Neural progenitor cell (in vitro differentiated cells): Measurements from ENCODE around the gene RALGAPA2.

Experiments
- EZH2phosphoT487 ChIP-seq: fragments of 200-600 bp; sonication (generic); IDR thresholded peaks from 2 replicates; pipeline ENCODE4 v1.6.1; 2017; ENCODE audit warnings: antibody characterized with exemption
- TF ChIP-seq, protein P1 (sequence below): fragments of 200-600 bp; sonication (generic); IDR thresholded peaks from 2 replicates; pipeline ENCODE4 v1.5.1; 2017; ENCODE audit warnings: antibody characterized with exemption, mild to moderate bottlenecking

- TF ChIP-seq, protein P1, sequence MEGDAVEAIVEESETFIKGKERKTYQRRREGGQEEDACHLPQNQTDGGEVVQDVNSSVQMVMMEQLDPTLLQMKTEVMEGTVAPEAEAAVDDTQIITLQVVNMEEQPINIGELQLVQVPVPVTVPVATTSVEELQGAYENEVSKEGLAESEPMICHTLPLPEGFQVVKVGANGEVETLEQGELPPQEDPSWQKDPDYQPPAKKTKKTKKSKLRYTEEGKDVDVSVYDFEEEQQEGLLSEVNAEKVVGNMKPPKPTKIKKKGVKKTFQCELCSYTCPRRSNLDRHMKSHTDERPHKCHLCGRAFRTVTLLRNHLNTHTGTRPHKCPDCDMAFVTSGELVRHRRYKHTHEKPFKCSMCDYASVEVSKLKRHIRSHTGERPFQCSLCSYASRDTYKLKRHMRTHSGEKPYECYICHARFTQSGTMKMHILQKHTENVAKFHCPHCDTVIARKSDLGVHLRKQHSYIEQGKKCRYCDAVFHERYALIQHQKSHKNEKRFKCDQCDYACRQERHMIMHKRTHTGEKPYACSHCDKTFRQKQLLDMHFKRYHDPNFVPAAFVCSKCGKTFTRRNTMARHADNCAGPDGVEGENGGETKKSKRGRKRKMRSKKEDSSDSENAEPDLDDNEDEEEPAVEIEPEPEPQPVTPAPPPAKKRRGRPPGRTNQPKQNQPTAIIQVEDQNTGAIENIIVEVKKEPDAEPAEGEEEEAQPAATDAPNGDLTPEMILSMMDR = no peak
- no peak for TF ChIP-seq EZH2phosphoT487
Measured at GRCh38 chr20:20446425-20447015, 265.9 kb downstream of the RALGAPA2 start.
